SK-N-SH treated with all-trans-retinoic acid at 6 μM for 48 hours (cell line): ENCODE results near the gene ARID1A.

ENCODE experiments used
- ATAC-seq: fragments of 200-7000 bp; cut with Tn5 transposase; 3 replicates; pipeline ENCODE4 v1.9.1; 2020; ENCODE audit warnings: mild to moderate bottlenecking, moderate library complexity
- ARNTL ChIP-seq: fragments of 450-650 bp; formaldehyde crosslinking; IDR thresholded peaks from 2 replicates; pipeline ENCODE4 v1.5.0; 2020; ENCODE audit warnings: low read depth, mild to moderate bottlenecking, moderate library complexity, borderline replicate concordance
- CREB5 ChIP-seq: fragments of 250-450 bp; sonication (Bioruptor Pico); IDR thresholded peaks from 2 replicates; pipeline ENCODE4 v1.5.1; 2020; ENCODE audit warnings: low read depth, mild to moderate bottlenecking, moderate library complexity
- CSDC2 ChIP-seq: fragments of 250-450 bp; sonication (Bioruptor Pico); IDR thresholded peaks from 2 replicates; pipeline ENCODE4 v1.5.0; 2020; ENCODE audit warnings: mild to moderate bottlenecking, moderate library complexity
- CSRNP3 ChIP-seq: fragments of 250-450 bp; sonication (Bioruptor Pico); IDR thresholded peaks from 2 replicates; pipeline ENCODE4 v1.5.1; 2021; ENCODE audit warnings: mild to moderate bottlenecking, moderate library complexity
- ESRRG ChIP-seq: fragments of 250-450 bp; sonication (Bioruptor Pico); IDR thresholded peaks from 2 replicates; pipeline ENCODE4 v1.6.1; 2021; ENCODE audit warnings: mild to moderate bottlenecking
- GLIS3 ChIP-seq: fragments of 250-450 bp; sonication (Bioruptor Pico); IDR thresholded peaks from 2 replicates; pipeline ENCODE4 v1.5.0; 2020; ENCODE audit warnings: mild to moderate bottlenecking, moderate library complexity
- ISL1 ChIP-seq: fragments of 250-450 bp; sonication (Bioruptor Pico); IDR thresholded peaks from 2 replicates; pipeline ENCODE4 v2.1.2; 2022; ENCODE audit warnings: mild to moderate bottlenecking, moderate library complexity
- OSR1 ChIP-seq: fragments of 250-450 bp; sonication (Bioruptor Pico); IDR thresholded peaks from 2 replicates; pipeline ENCODE4 v1.8.0; 2022; ENCODE audit warnings: moderate library complexity, mild to moderate bottlenecking, inconsistent platforms
- POU6F1 ChIP-seq: fragments of 250-450 bp; sonication (Bioruptor Pico); IDR thresholded peaks from 2 replicates; pipeline ENCODE4 v1.8.0; 2021; ENCODE audit warnings: low read depth, mild to moderate bottlenecking, moderate library complexity, borderline replicate concordance
- PPARA ChIP-seq: fragments of 250-450 bp; sonication (Bioruptor Pico); IDR thresholded peaks from 2 replicates; pipeline ENCODE4 v1.5.0; 2020; ENCODE audit warnings: mild to moderate bottlenecking, borderline replicate concordance
- RARB ChIP-seq: fragments of 250-450 bp; sonication (Bioruptor Pico); IDR thresholded peaks from 2 replicates; pipeline ENCODE4 v1.8.0; 2021; ENCODE audit warnings: mild to moderate bottlenecking, moderate library complexity
- SNAI2 ChIP-seq: fragments of 250-450 bp; sonication (Bioruptor Pico); IDR thresholded peaks from 2 replicates; pipeline ENCODE4 v1.5.0; 2020; ENCODE audit warnings: mild to moderate bottlenecking, moderate library complexity
- TCF4 ChIP-seq: fragments of 250-450 bp; sonication (Bioruptor Pico); IDR thresholded peaks from 2 replicates; pipeline ENCODE4 v1.8.0; 2021; ENCODE audit warnings: mild to moderate bottlenecking, moderate library complexity, borderline replicate concordance
- TOX ChIP-seq: fragments of 250-450 bp; sonication (Bioruptor Pico); IDR thresholded peaks from 2 replicates; pipeline ENCODE4 v1.8.0; 2021; ENCODE audit warnings: mild to moderate bottlenecking, moderate library complexity, borderline replicate concordance
- TSHZ2 ChIP-seq: fragments of 250-450 bp; sonication (Bioruptor Pico); IDR thresholded peaks from 2 replicates; pipeline ENCODE4 v1.5.0; 2020; ENCODE audit warnings: mild to moderate bottlenecking, moderate library complexity
- ZC3H10 ChIP-seq: fragments of 250-450 bp; sonication (Bioruptor Pico); IDR thresholded peaks from 2 replicates; pipeline ENCODE4 v1.5.1; 2021; ENCODE audit warnings: mild to moderate bottlenecking, moderate library complexity
- ZFP3 ChIP-seq: fragments of 250-450 bp; sonication (Bioruptor Pico); IDR thresholded peaks from 2 replicates; pipeline ENCODE4 v1.5.0; 2020; ENCODE audit warnings: mild to moderate bottlenecking, moderate library complexity
- ZFP30 ChIP-seq: fragments of 450-650 bp; formaldehyde crosslinking; IDR thresholded peaks from 2 replicates; pipeline ENCODE4 v1.5.0; 2022; ENCODE audit warnings: mild to moderate bottlenecking, moderate library complexity
- ZNF565 ChIP-seq: fragments of 450-650 bp; formaldehyde crosslinking; conservative IDR thresholded peaks from 2 replicates; pipeline ENCODE4 v1.5.0; 2020; ENCODE audit warnings: low read depth, mild to moderate bottlenecking, moderate library complexity
- ZNF70 ChIP-seq: fragments of 450-650 bp; formaldehyde crosslinking; IDR thresholded peaks from 2 replicates; pipeline ENCODE4 v1.5.0; 2020; ENCODE audit warnings: mild to moderate bottlenecking, moderate library complexity
- ZNF8 ChIP-seq: fragments of 450-650 bp; formaldehyde crosslinking; IDR thresholded peaks from 2 replicates; pipeline ENCODE4 v1.5.0; 2020; ENCODE audit warnings: mild to moderate bottlenecking, moderate library complexity

The ARID1A gene

GRCh38 chr1:26692793-26693490 is 2.9 kb upstream of the ARID1A start:
- ATAC-seq, result peak; percentile 79
- 0 out of 2 replicates have a peak, but pooled peaks have one; percentile 59 for TF ChIP-seq OSR1 (CRISPR knock-in tag)
- TF ChIP-seq ISL1 (CRISPR knock-in tag), result peak; percentile 17; the same call in 1 of the 2 replicates
- no peak for TF ChIP-seq CSRNP3 (CRISPR knock-in tag)

- TF ChIP-seq ZNF70 (CRISPR knock-in tag), result no peak
- TF ChIP-seq ARNTL (CRISPR knock-in tag), result no peak
- no peak for TF ChIP-seq ZNF565 (CRISPR knock-in tag)
- TF ChIP-seq CSRNP3 (CRISPR knock-in tag), result no peak
- TF ChIP-seq POU6F1 (CRISPR knock-in tag), result no peak
- no peak for TF ChIP-seq TSHZ2 (CRISPR knock-in tag)
- no peak for TF ChIP-seq ISL1 (CRISPR knock-in tag)
- no peak for TF ChIP-seq TCF4
- no peak for TF ChIP-seq ZC3H10 (CRISPR knock-in tag)
- TF ChIP-seq ZNF8 (CRISPR knock-in tag), result no peak
- no peak for TF ChIP-seq ZFP3 (CRISPR knock-in tag)
- TF ChIP-seq PPARA (CRISPR knock-in tag), result no peak
- TF ChIP-seq SNAI2, result no peak
- no peak for TF ChIP-seq GLIS3 (CRISPR knock-in tag)
- no peak for TF ChIP-seq TOX (CRISPR knock-in tag)
- no peak for TF ChIP-seq OSR1 (CRISPR knock-in tag)
- TF ChIP-seq CSDC2 (CRISPR knock-in tag), result no peak
- TF ChIP-seq, all 23 proteins: peak for 0
- ATAC-seq, result peak; percentile 2; the same call in 1 of the 3 replicates
These were observed 1.9 kb upstream of the ARID1A start for GRCh38 chr1:26693599-26694572.

GRCh38 chr1:26694638-26695355 is 1.0 kb upstream of the ARID1A start:
- no peak for ATAC-seq
- no peak for TF ChIP-seq CSRNP3 (CRISPR knock-in tag)
- TF ChIP-seq SNAI2, result no peak
- TF ChIP-seq TOX (CRISPR knock-in tag), result no peak
- no peak for TF ChIP-seq ZFP30 (CRISPR knock-in tag)
- TF ChIP-seq GLIS3 (CRISPR knock-in tag), result no peak
- TF ChIP-seq ESRRG, result no peak
- no peak for TF ChIP-seq ZFP3 (CRISPR knock-in tag)
- no peak for TF ChIP-seq ZC3H10 (CRISPR knock-in tag)
- TF ChIP-seq CREB5 (CRISPR knock-in tag), result no peak
- TF ChIP-seq RARB (CRISPR knock-in tag), result no peak
- no peak for TF ChIP-seq CSDC2 (CRISPR knock-in tag)
- TF ChIP-seq ZNF8 (CRISPR knock-in tag), result no peak
- TF ChIP-seq POU6F1 (CRISPR knock-in tag), result no peak
